ENCODE results near the gene SLC6A19.

DNA sequence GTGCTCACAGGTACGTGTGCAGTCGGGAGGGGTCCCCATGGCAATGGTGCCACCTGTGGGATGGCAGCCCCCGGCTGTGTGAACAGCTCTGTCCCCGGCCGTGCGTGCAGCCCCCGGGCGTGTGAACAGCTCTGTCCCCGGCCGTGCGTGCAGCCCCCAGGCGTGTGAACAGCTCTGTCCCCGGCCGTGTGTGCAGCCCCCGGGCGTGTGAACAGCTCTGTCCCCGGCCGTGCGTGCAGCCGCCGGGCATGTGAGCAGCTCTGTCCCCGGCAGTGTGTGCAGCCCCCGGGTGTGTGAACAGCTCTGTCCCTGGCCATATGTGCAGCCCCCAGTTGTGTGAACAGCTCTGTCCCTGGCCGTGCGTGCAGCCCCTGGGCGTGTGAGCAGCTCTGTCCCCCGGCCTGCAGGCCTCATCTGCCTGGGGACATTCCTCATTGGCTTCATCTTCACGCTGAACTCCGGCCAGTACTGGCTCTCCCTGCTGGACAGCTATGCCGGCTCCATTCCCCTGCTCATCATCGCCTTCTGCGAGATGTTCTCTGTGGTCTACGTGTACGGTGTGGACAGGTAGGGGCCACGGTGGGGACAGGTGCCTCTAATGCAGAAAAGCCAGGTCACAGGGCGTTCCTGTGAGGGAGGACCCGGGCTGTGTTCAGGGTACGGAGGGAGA lies 17.8 kb downstream of the SLC6A19 start:
- TF ChIP-seq, protein P1, sequence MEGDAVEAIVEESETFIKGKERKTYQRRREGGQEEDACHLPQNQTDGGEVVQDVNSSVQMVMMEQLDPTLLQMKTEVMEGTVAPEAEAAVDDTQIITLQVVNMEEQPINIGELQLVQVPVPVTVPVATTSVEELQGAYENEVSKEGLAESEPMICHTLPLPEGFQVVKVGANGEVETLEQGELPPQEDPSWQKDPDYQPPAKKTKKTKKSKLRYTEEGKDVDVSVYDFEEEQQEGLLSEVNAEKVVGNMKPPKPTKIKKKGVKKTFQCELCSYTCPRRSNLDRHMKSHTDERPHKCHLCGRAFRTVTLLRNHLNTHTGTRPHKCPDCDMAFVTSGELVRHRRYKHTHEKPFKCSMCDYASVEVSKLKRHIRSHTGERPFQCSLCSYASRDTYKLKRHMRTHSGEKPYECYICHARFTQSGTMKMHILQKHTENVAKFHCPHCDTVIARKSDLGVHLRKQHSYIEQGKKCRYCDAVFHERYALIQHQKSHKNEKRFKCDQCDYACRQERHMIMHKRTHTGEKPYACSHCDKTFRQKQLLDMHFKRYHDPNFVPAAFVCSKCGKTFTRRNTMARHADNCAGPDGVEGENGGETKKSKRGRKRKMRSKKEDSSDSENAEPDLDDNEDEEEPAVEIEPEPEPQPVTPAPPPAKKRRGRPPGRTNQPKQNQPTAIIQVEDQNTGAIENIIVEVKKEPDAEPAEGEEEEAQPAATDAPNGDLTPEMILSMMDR (IDR thresholded peaks at IDR 0.05 in 2 of 3, conservative IDR thresholded peaks at IDR 0.05 in 1 of 3; ENCODE audit: insufficient read depth in 2 of 3, low read depth in 1 of 3, low read length in 3 of 3), result no peak
- TF ChIP-seq EP300 (IDR thresholded peaks at IDR 0.05; ENCODE audit: low read length) (no peak), TOE1 (IDR thresholded peaks at IDR 0.05; ENCODE audit: borderline replicate concordance) (no peak), TOE1 (CRISPR knock-in tag; IDR thresholded peaks at IDR 0.05; ENCODE audit: borderline replicate concordance, low read depth) (no peak), ETS1 (conservative IDR thresholded peaks at IDR 0.05; ENCODE audit: control insufficient read depth, low read depth, low read length) (no peak)

All from K562 (cell line).